Heart left ventricle (tissue), 13 donors: ENCODE measurements around the gene MS4A12.

ENCODE experiments used
- CTCF ChIP-seq, 12 donors: fragments of 200-600 bp; sonication (generic) in 4 of 12; IDR thresholded peaks; one replicate each; pipeline versions ENCODE4 v1.5.0 to v1.8.0; 2018 to 2022; ENCODE audit warnings: antibody characterized with exemption in 12 of 12, mild to moderate bottlenecking in 5 of 12
- POLR2A ChIP-seq, 2 donors: fragments of 450-650 bp; IDR thresholded peaks; one replicate each; pipeline ENCODE4 v1.6.1; 2017; ENCODE audit warnings: antibody characterized with exemption in 2 of 2, mild to moderate bottlenecking in 2 of 2, moderate library complexity in 2 of 2
- donor health status: ischemic (EF 13 %, LVEDD 7.1; RV severe dilation, severe dysfunction).
- donor health status: DM: no; HTN: yes; CAD: no.
- donor health status: DM: no; HTN: no; CAD: no.
- donor health status: ischemic (EF 25% LVEDD 6.9; RV normal size, moderate dysfunction).
- donor health status: ischemic (EF 25% LVEDD 5.7; RV mildly dilated, moderate dysfunction).
- donor health status: ischemic (EF 35%, LVEDD 5.7; RV mildly dilated, moderate dysfunction).
- donor health status: nonischemic (EF 11% LVEDD 7.7; RV severe dilation, severe dysfunction).
- donor health status: DM: yes; HTN: yes; CAD: no.
- donor health status: PGD.
- donor health status: ischemic (EF 29% LVEDD 5.4; RV normal size, mild dysfunction).
- donor health status: nonischemic (EF 23%, LVEDD 6.1; RV moderate dilation, normal function).

GRCh38 chr11:60482361-60482760, 10.2 kb upstream of the MS4A12 start:
- TF ChIP-seq CTCF (IDR thresholded peaks at IDR 0.05), result no peak
- no peak for TF ChIP-seq POLR2A (IDR thresholded peaks at IDR 0.05)
